ENCODE measurements around the gene TLE6. TPM values are rescaled to one million over a fixed set of nuclear protein-coding genes. Genes with fewer than 3 reads are reported as not detected.
A peak's percentile ranks its signal among the peaks of the same experiment; 100 is the strongest.

Gene TLE6
- total and polyA plus RNA-seq, 2 of the 13 experiments (the other 11 are each of a cell fraction or from before 2014, with no cell fraction given) = 0.24 to 5.5 TPM

- TF ChIP-seq ZBTB10 (CRISPR knock-in tag; IDR thresholded peaks at IDR 0.05; ENCODE audit: borderline replicate concordance) (0 out of 2 replicates have a peak, but pooled peaks have one; percentile 44), ZKSCAN1 (IDR thresholded peaks at IDR 0.05; ENCODE audit: low read length) (no peak), KIAA2018 (CRISPR knock-in tag; IDR thresholded peaks at IDR 0.05; ENCODE audit: borderline replicate concordance) (peak; percentile 53; the same call in 1 of the 2 replicates), SUZ12 (IDR thresholded peaks at IDR 0.05; ENCODE audit: low read depth, low read length) (peak; percentile 76), TRAFD1 (CRISPR knock-in tag; IDR thresholded peaks at IDR 0.05; ENCODE audit: borderline replicate concordance) (no peak; the same call in 1 of the 2 replicates), ELK4 (CRISPR knock-in tag; IDR thresholded peaks at IDR 0.05; ENCODE audit: borderline replicate concordance) (no peak), ZNF235 (CRISPR knock-in tag; IDR thresholded peaks at IDR 0.05; ENCODE audit: borderline replicate concordance) (no peak), ZBTB14 (CRISPR knock-in tag; IDR thresholded peaks at IDR 0.05) (no peak), ZNF44 (CRISPR knock-in tag; IDR thresholded peaks at IDR 0.05) (no peak), TFDP1 (CRISPR knock-in tag; IDR thresholded peaks at IDR 0.05; ENCODE audit: borderline replicate concordance) (peak; percentile 79; the same call in 1 of the 2 replicates)
Observed at GRCh38 chr19:3036119-3036976, 59.0 kb downstream of the TLE6 start (continued).

Measured in HepG2 (cell line).